Uterus (tissue), 2 donors: ENCODE measurements around the gene IQGAP2.

Experiments used
- CTCF ChIP-seq, 4 experiments: fragments of 200-600 bp in 2 of 4; fragments of 450-650 bp in 2 of 4; sonication (generic) in 2 of 4; IDR thresholded peaks; one replicate each; pipeline ENCODE4 v1.5.1; 2016 to 2019; ENCODE audit warnings: antibody characterized with exemption in 4 of 4, mild to moderate bottlenecking in 2 of 4, moderate library complexity in 1 of 4
- POLR2A ChIP-seq, 2 donors: fragments of 450-650 bp; IDR thresholded peaks; one replicate each; pipeline ENCODE4 v1.6.1; 2016; ENCODE audit warnings: antibody characterized with exemption in 2 of 2, mild to moderate bottlenecking in 1 of 2, moderate library complexity in 1 of 2

GRCh38 chr5:76622973-76623596, 220.0 kb downstream of the IQGAP2 start, which contains the start of gene F2RL2:
- TF ChIP-seq CTCF (IDR thresholded peaks at IDR 0.05) (no peak), POLR2A (IDR thresholded peaks at IDR 0.05) (no peak)
